Loucy (cell line): Measurements from ENCODE around the gene HES2.

ENCODE experiments used
- CTCF ChIP-seq: fragments of 200-600 bp; sonication (generic); conservative IDR thresholded peaks from 2 replicates; pipeline ENCODE4 v1.5.1; 2014; ENCODE audit warnings: mild to moderate bottlenecking, antibody characterized with exemption, low read length
- EZH2phosphoT487 ChIP-seq: fragments of 200-600 bp; IDR thresholded peaks from 2 replicates; pipeline ENCODE4 v1.6.1; 2018; ENCODE audit warnings: antibody characterized with exemption, mild to moderate bottlenecking, moderate library complexity, borderline replicate concordance

- no peak for TF ChIP-seq CTCF
- no peak for TF ChIP-seq EZH2phosphoT487
Observed at GRCh38 chr1:6410248-6410893, 9.3 kb downstream of the HES2 start.
